H1 (cell line): ENCODE data around the gene HCST. TPM values are rescaled to one million over a fixed set of nuclear protein-coding genes. Genes with fewer than 3 reads are reported as not detected.

Experiments used
- NANOG ChIP-seq: IDR thresholded peaks from 2 replicates; pipeline ENCODE4 v1.6.1; 2011; ENCODE audit warnings: low read length, low read depth, mild to moderate bottlenecking, inconsistent platforms; ENCODE audit not compliant: insufficient read depth, poor library complexity, severe bottlenecking
- polyA plus RNA-seq, 7 experiments: library from polyadenylated mRNA; depleted of rRNA in 3 of 7; stranded (reverse) in 5 of 7; unstranded in 2 of 7; fragments of >200 nt in 5 of 7; fragments of 200-250 nt in 2 of 7; gene quantifications; 1 replicate in 5 of 7; 2 replicates in 1 of 7; 4 replicates in 1 of 7; pipeline versions ENCODE4 v1.2.1 to v1.2.3, GENCODE V29; 2011 to 2013; ENCODE audit warnings: missing spikeins in 2 of 7, mixed read lengths in 2 of 7
- total RNA-seq: library from RNA; stranded (reverse); fragmentation: NEBNext Ultra II Directional; extraction: Animal tissue kit (Norgen Biotek cat#: 25700); gene quantifications from 2 replicates; pipeline ENCODE4 v1.2.1, GENCODE V29; 2021

Gene HCST
- total and polyA plus RNA-seq, 2 of the 8 experiments (the other 6 are each of a cell fraction or from before 2014, with no cell fraction given) = 2.8 TPM; not detected in 1

DNA sequence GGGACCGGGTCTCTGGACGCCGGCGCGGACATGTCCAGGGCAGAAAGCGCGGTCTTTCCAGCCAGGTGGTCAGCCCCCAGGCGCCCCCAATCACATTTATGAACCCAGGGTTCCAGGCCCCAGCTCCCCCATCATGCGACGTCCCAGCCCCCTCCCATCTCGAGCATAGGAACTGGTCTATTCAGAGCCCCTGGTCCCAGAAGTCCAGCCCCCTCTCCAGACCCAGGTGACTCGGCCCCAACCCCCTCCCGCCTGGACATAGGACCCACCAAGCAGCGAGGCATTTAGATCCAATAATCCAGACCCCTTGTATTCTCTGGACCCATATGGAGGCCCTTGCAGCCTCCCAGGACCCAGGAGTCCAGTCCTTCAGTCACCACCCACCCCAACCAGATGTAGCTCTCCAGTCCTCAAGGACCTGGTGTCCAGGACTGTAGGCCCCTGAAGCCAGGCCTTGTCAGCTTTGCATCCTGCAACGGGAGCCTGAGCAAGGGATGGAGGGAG, 33.5 kb upstream of the HCST start (continued):
- no peak for TF ChIP-seq NANOG
